Heart right ventricle (tissue), 16 donors: Measurements from ENCODE around the gene PCNX4. TPM values are rescaled to one million over a fixed set of nuclear protein-coding genes. Genes with fewer than 3 reads are reported as not detected.

ENCODE experiments used
- ATAC-seq, 8 donors: fragments of 200-7000 bp; cut with Tn5 transposase; one replicate each; pipeline ENCODE4 v1.9.1; 2020; ENCODE audit warnings: mild to moderate bottlenecking in 8 of 8, moderate library complexity in 8 of 8, moderate number of reproducible peaks in 1 of 8
- DNase-seq, 2 donors: peaks; one replicate each; pipeline ENCODE4 v3.0.0-alpha.2; 2020
- H3K27ac ChIP-seq, 10 donors: fragments of 200-600 bp; sonication (generic) in 2 of 10; one replicate each; pipeline versions ENCODE4 v1.5.0 to v1.8.0; 2020 to 2022; ENCODE audit warnings: mild to moderate bottlenecking in 3 of 10
- H3K27me3 ChIP-seq, 7 donors: fragments of 200-600 bp; one replicate each; pipeline ENCODE4 v1.8.0; 2021 to 2022; ENCODE audit warnings: mild to moderate bottlenecking in 2 of 7
- H3K36me3 ChIP-seq, 9 donors: fragments of 200-600 bp; sonication (generic) in 1 of 9; one replicate each; pipeline versions ENCODE4 v1.5.0 to v1.8.0; 2020 to 2022; ENCODE audit warnings: mild to moderate bottlenecking in 2 of 9
- H3K4me1 ChIP-seq, 9 donors: fragments of 200-600 bp; sonication (generic) in 1 of 9; one replicate each; pipeline versions ENCODE4 v1.5.0 to v1.8.0; 2020 to 2022; ENCODE audit warnings: mild to moderate bottlenecking in 4 of 9
- H3K4me3 ChIP-seq, 10 donors: fragments of 200-600 bp; sonication (generic) in 2 of 10; one replicate each; pipeline versions ENCODE4 v1.5.0 to v1.8.0; 2020 to 2022; ENCODE audit warnings: mild to moderate bottlenecking in 7 of 10, moderate library complexity in 2 of 10
- H3K9me3 ChIP-seq, 11 donors: fragments of 200-600 bp in 10 of 11; sonication (generic) in 2 of 11; one replicate each; pipeline versions ENCODE4 v1.5.0 to v1.8.0; 2013 to 2022; ENCODE audit warnings: mild to moderate bottlenecking in 2 of 11, control low read depth in 1 of 11, moderate library complexity in 1 of 11
- CTCF ChIP-seq, 9 donors: fragments of 200-600 bp; sonication (generic) in 2 of 9; IDR thresholded peaks; one replicate each; pipeline versions ENCODE4 v1.5.0 to v1.8.0; 2021 to 2022; ENCODE audit warnings: antibody characterized with exemption in 9 of 9, mild to moderate bottlenecking in 5 of 9, moderate library complexity in 1 of 9
- WGBS, 2 donors: extraction: QIAGEN DNeasy Blood & Tissue Kit; methylation state at CpG; one replicate each; pipeline ENCODE4 v1.1.7; 2013; ENCODE audit warnings: inconsistent platforms in 1 of 2; 5-methylcytosine and 5-hydroxymethylcytosine counted together
- intact Hi-C, 10 donors: fragments of 100-400 bp; cut with DNase I; formaldehyde crosslinking; loops; one replicate each; pipeline versions ENCODE4 v1.11.1 to v1.14.2; 2022
- polyA plus RNA-seq, 2 donors: library from polyadenylated mRNA; stranded (reverse); fragments of 200-250 nt; gene quantifications; one replicate each; pipeline ENCODE4 v1.2.3, GENCODE V29; 2013
- total RNA-seq, 10 donors: library from RNA; stranded (reverse); fragmentation: NEBNext Ultra II Directional in 3 of 10; extraction: Animal tissue kit (Norgen Biotek cat#: 25700) in 3 of 10; gene quantifications; one replicate each; pipeline versions ENCODE4 v1.2.1 to v1.2.4, GENCODE V29; 2021 to 2023
- donor health status: Arrhythmogenic right ventricular cardiomyopathy.
- donor health status: ischemic (EF 13 %, LVEDD 7.1; RV severe dilation, severe dysfunction).
- donor health status: healthy with polysubstance abuse.
- donor health status: DM: no; HTN: yes; CAD: no.
- donor health status: DM: no; HTN: no; CAD: no.
- donor health status: ischemic (EF 25% LVEDD 6.9; RV normal size, moderate dysfunction).
- donor health status: ischemic (EF 25% LVEDD 5.7; RV mildly dilated, moderate dysfunction).
- donor health status: healthy.
- donor health status: DM: yes; HTN: yes; CAD: no.
- donor health status: Ischemic cardiomyopathy.
- donor health status: ischemic (EF 35%, LVEDD 5.7; RV mildly dilated, moderate dysfunction).
- donor health status: nonischemic (EF 11% LVEDD 7.7; RV severe dilation, severe dysfunction).
- donor health status: DM: yes; HTN: yes; CAD: no.
- donor health status: PGD.
- donor health status: ischemic (EF 29% LVEDD 5.4; RV normal size, mild dysfunction).
- donor health status: nonischemic (EF 23%, LVEDD 6.1; RV moderate dilation, normal function).

Gene PCNX4
- total and polyA plus RNA-seq, 12 donors = 10.9 to 56.7 (median 31.2) TPM

GRCh38 chr14:60154671-60155070 is 62.9 kb downstream of the PCNX4 start:
- Histone ChIP-seq H3K9me3 (no peaks in the 10 kb centered on the region), H3K36me3 (peaks cover 0 to 54% (median 13%) of the 10 kb centered on the region in 9 donors), H3K4me3 (no peak overlapping the region), H3K4me1 (peaks cover 0 to 59% (median 31%) of the 10 kb centered on the region in 9 donors), H3K27ac (peak overlapping the region in 3 of 10 donors; percentile 18 to 77 (median 29)), H3K27me3 (no peaks in the 10 kb centered on the region)
- no peak for ATAC-seq
- no peak for DNase-seq
- no peak for TF ChIP-seq CTCF (IDR thresholded peaks at IDR 0.05)
- 92 to 93% methylated on average over 2 of the region's 2 CpGs for WGBS, 2 donors
- intact Hi-C loops = loop anchor here in 1 of 10 donors (5.0 kb wide), 1 partner anchor 62 kb away; the partner anchor contains the start of gene PCNX4

- peaks cover 0 to 12% (median 0%) of the 10 kb centered on the region in 9 donors for H3K36me3 ChIP-seq
- peak in 1 of 2 donors; percentile 20 for DNase-seq
- no peaks in the 10 kb centered on the region for H3K27me3 ChIP-seq
- H3K4me3 ChIP-seq = no peak overlapping the region
- H3K9me3 ChIP-seq = no peaks in the 10 kb centered on the region
- WGBS, 2 donors = 78 to 83% methylated on average over 7 of the region's 7 CpGs
- intact Hi-C loops = loop anchor here in 2 of 10 donors (10.0 kb wide), 2 partner anchors 66 to 84 kb away; partner anchors contain the start of genes PCNX4 (in 1 of the 2) and PPM1A (in 1 of the 2)
- TF ChIP-seq CTCF (IDR thresholded peaks at IDR 0.05) = no peak
- no peak for ATAC-seq
- no peak overlapping the region for H3K27ac ChIP-seq
- H3K4me1 ChIP-seq = peaks cover 0 to 53% (median 10%) of the 10 kb centered on the region in 9 donors
Observed at GRCh38 chr14:60160422-60160821, 68.7 kb downstream of the PCNX4 start.

- DNase-seq (no peak), ATAC-seq (peak in 1 of 8 donors; percentile 13)
- peak overlapping the region in 1 of 10 donors; percentile 38 for H3K27ac ChIP-seq
- WGBS, 2 donors = 68 to 76% methylated on average over 2 of the region's 2 CpGs
- H3K4me1 ChIP-seq = peaks cover 0 to 60% (median 21%) of the 10 kb centered on the region in 9 donors
- intact Hi-C loops = loop anchor here in 2 of 10 donors (2.0 to 10.0 kb wide), 3 partner anchors 35 to 83 kb away; partner anchors contain the start of genes PCNX4 (in 1 of the 2) and PPM1A (in 1 of the 2)
- TF ChIP-seq CTCF (IDR thresholded peaks at IDR 0.05) = no peak
- H3K9me3 ChIP-seq = no peaks in the 10 kb centered on the region
- H3K4me3 ChIP-seq = no peak overlapping the region
- H3K27me3 ChIP-seq = no peaks in the 10 kb centered on the region
- H3K36me3 ChIP-seq = peaks cover 0 to 6% (median 0%) of the 10 kb centered on the region in 9 donors
Observed at GRCh38 chr14:60161196-60162107, 69.7 kb downstream of the PCNX4 start.

- no peak for TF ChIP-seq CTCF (IDR thresholded peaks at IDR 0.05)
- no peak for ATAC-seq
- no peak for DNase-seq
- Histone ChIP-seq H3K4me1 (peaks cover 0 to 57% (median 22%) of the 10 kb centered on the region in 9 donors), H3K27me3 (no peaks in the 10 kb centered on the region), H3K36me3 (peaks cover 0 to 6% (median 0%) of the 10 kb centered on the region in 9 donors), H3K4me3 (peak overlapping the region in 3 of 10 donors; percentile 9 to 95 (median 73)), H3K27ac (peak overlapping the region in 1 of 10 donors; percentile 94), H3K9me3 (no peaks in the 10 kb centered on the region)
- WGBS, 2 donors = 88 to 90% methylated on average over 6 of the region's 6 CpGs
- intact Hi-C loops = loop anchor here in 3 of 10 donors (2.0 to 10.0 kb wide), 4 partner anchors 37 to 81 kb away; partner anchors contain the start of genes PCNX4 (in 3 of the 3) and PPM1A (in 1 of the 3)
Observed at GRCh38 chr14:60163693-60164092, 72.0 kb downstream of the PCNX4 start.
